Caco-2 (cell line): ENCODE data around the gene FERD3L. TPM values are rescaled to one million over a fixed set of nuclear protein-coding genes. Genes with fewer than 3 reads are reported as not detected.

Source experiments
- BruUV-seq: library from RNA; stranded (reverse); fragments of 400-500 nt; replicated peaks from 2 replicates; lab custom pipeline; 2021; lab: Mats Ljungman, UMichigan
- CTCF ChIA-PET: fragments of 300-600 bp; sonication (Branson Sonifier 250); formaldehyde crosslinking; loops from one replicate; lab custom pipeline; 2022; ENCODE audit warnings: antibody characterized with exemption; lab: Charles Lee
- POLR2A ChIA-PET: fragments of 300-600 bp; sonication (Branson Sonifier 250); formaldehyde crosslinking; loops from one replicate; lab custom pipeline; 2022; ENCODE audit warnings: antibody characterized with exemption; lab: Charles Lee
- DNase-seq, 2 experiments: peaks; one replicate each; pipeline versions ENCODE4 v3.0.0 to v3.0.0-alpha.2; 2020 to 2022
- H3K27me3 ChIP-seq: replicated peaks from 2 replicates; pipeline ENCODE4 v1.6.0; 2011; ENCODE audit warnings: low read length; ENCODE audit not compliant: control insufficient read depth, insufficient read depth
- H3K36me3 ChIP-seq: 2 replicates; pipeline ENCODE4 v1.5.1; 2011; ENCODE audit warnings: low read length; ENCODE audit not compliant: control insufficient read depth, insufficient read depth
- H3K4me1 ChIP-seq: fragments of 250-450 bp; sonication (Bioruptor Pico); 2 replicates; pipeline ENCODE4 v1.5.1; 2020; ENCODE audit warnings: mild to moderate bottlenecking
- H3K4me3 ChIP-seq: 2 replicates; pipeline ENCODE4 v1.5.1; 2011; ENCODE audit warnings: low read depth, mild to moderate bottlenecking, control low read depth, low read length
- H3K9me3 ChIP-seq: fragments of 250-450 bp; sonication (Bioruptor Pico); 2 replicates; pipeline ENCODE4 v1.5.1; 2020; ENCODE audit warnings: mild to moderate bottlenecking, moderate library complexity
- H3K27ac Mint-ChIP-seq: one replicate; pipeline ENCODE4 v1.8.0; 2022; ENCODE audit warnings: mixed read lengths; ENCODE audit not compliant: unreplicated experiment
- H3K27me3 Mint-ChIP-seq: one replicate; pipeline ENCODE4 v1.8.0; 2022; ENCODE audit warnings: mixed read lengths; ENCODE audit not compliant: insufficient read depth, unreplicated experiment
- H3K36me3 Mint-ChIP-seq: one replicate; pipeline ENCODE4 v1.8.0; 2022; ENCODE audit warnings: mild to moderate bottlenecking, mixed read lengths; ENCODE audit not compliant: insufficient read depth, unreplicated experiment
- H3K4me1 Mint-ChIP-seq: one replicate; pipeline ENCODE4 v1.8.0; 2022; ENCODE audit warnings: low read depth, mixed read lengths; ENCODE audit not compliant: unreplicated experiment
- H3K4me3 Mint-ChIP-seq: one replicate; pipeline ENCODE4 v1.8.0; 2022; ENCODE audit warnings: mild to moderate bottlenecking, moderate library complexity, mixed read lengths; ENCODE audit not compliant: unreplicated experiment
- H3K9me3 Mint-ChIP-seq: one replicate; pipeline ENCODE4 v1.8.0; 2022; ENCODE audit warnings: mixed read lengths; ENCODE audit not compliant: unreplicated experiment
- intact Hi-C: fragments of 100-400 bp; cut with micrococcal nuclease; formaldehyde crosslinking; loops from one replicate; pipeline ENCODE4 v1.10.0; 2022; ENCODE audit not compliant: unreplicated experiment
- total RNA-seq: library from RNA; stranded (reverse); gene quantifications from 2 replicates; pipeline ENCODE4 v1.2.3, GENCODE V29; 2022
- TF ChIP-seq, protein P1 (sequence below), 2 experiments: fragments of 200-600 bp in 1 of 2; IDR thresholded peaks; 1 replicate in 1 of 2; 2 replicates in 1 of 2; pipeline versions ENCODE4 v1.5.1 to v1.8.0; 2011 to 2022; ENCODE audit warnings: antibody characterized with exemption in 1 of 2, control low read depth in 1 of 2, inconsistent platforms in 1 of 2, low read depth in 1 of 2, low read length in 1 of 2, mild to moderate bottlenecking in 1 of 2, moderate library complexity in 1 of 2; ENCODE audit not compliant: insufficient read depth in 1 of 2, severe bottlenecking in 1 of 2, unreplicated experiment in 1 of 2

Gene FERD3L
- total RNA-seq, 1 experiment from 2014 or later: not detected

DNA sequence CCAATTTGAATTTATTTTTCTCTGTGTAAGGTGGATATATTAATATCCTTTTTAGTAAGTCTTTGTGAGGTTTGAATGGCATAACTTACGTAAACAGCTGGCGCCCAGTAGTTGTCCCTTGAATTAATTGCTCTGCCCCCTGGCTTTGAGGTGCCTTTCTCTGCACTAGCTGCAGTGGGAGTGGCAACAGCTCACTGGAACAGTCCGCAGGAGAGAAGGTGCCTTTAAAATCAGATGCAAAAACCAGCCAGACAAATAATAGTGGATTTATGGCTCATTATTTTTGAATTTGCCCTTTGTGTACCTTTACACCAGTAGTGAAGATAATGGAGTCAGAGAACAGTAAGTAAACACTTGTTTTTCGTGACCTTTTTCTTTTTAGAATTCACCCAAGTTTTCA, 11.8 kb downstream of the FERD3L start:
- no peaks in the 10 kb centered on the region for H3K36me3 ChIP-seq
- H3K27me3 ChIP-seq: no peaks in the 10 kb centered on the region
- H3K4me3 ChIP-seq: no peak overlapping the region
- TF ChIP-seq, protein P1, sequence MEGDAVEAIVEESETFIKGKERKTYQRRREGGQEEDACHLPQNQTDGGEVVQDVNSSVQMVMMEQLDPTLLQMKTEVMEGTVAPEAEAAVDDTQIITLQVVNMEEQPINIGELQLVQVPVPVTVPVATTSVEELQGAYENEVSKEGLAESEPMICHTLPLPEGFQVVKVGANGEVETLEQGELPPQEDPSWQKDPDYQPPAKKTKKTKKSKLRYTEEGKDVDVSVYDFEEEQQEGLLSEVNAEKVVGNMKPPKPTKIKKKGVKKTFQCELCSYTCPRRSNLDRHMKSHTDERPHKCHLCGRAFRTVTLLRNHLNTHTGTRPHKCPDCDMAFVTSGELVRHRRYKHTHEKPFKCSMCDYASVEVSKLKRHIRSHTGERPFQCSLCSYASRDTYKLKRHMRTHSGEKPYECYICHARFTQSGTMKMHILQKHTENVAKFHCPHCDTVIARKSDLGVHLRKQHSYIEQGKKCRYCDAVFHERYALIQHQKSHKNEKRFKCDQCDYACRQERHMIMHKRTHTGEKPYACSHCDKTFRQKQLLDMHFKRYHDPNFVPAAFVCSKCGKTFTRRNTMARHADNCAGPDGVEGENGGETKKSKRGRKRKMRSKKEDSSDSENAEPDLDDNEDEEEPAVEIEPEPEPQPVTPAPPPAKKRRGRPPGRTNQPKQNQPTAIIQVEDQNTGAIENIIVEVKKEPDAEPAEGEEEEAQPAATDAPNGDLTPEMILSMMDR (IDR thresholded peaks at IDR 0.05; ENCODE audit: insufficient read depth in 1 of 2, low read depth in 1 of 2, low read length in 1 of 2, severe bottlenecking in 1 of 2, unreplicated experiment in 1 of 2): no peak
- Mint-ChIP-seq H3K27me3 (no peaks in the 10 kb centered on the region), H3K4me3 (no peak overlapping the region), H3K9me3 (no peaks in the 10 kb centered on the region), H3K36me3 (no peaks in the 10 kb centered on the region), H3K4me1 (no peaks in the 10 kb centered on the region), H3K27ac (no peak overlapping the region)
- no peak for DNase-seq
- ChIA-PET CTCF (no interaction called here), POLR2A (no interaction called here)
- no peaks in the 10 kb centered on the region for H3K9me3 ChIP-seq
- intact Hi-C loops: no loop called here
- BruUV-seq: no TSS peak
- H3K4me1 ChIP-seq: no peaks in the 10 kb centered on the region

DNA sequence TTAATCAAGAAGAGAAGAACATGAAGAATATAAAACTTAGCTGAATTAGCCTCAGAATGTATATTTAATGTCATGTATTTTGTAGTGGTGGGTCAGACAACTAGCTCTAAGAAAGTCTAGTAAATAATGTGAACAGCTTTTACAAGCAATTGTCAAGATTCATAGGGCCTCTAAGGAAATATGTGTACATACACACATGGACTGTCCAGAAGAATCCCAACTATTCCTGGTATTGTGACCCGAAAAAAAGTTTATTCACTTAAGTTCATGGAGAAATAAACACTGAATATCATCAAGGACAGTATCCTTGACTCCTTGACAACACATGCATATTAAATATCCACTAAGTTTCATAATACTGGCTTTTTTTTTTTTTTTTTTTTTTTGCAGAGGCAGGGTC, 16.4 kb downstream of the FERD3L start:
- Mint-ChIP-seq H3K36me3 (no peaks in the 10 kb centered on the region), H3K4me1 (no peaks in the 10 kb centered on the region), H3K9me3 (no peaks in the 10 kb centered on the region), H3K27ac (no peak overlapping the region), H3K4me3 (no peak overlapping the region), H3K27me3 (peaks cover 6% of the 10 kb centered on the region)
- ChIA-PET POLR2A (no interaction called here), CTCF (no interaction called here)
- intact Hi-C loops: no loop called here
- TF ChIP-seq, protein P1 (IDR thresholded peaks at IDR 0.05; ENCODE audit: insufficient read depth in 1 of 2, low read depth in 1 of 2, low read length in 1 of 2, severe bottlenecking in 1 of 2, unreplicated experiment in 1 of 2): no peak
- Histone ChIP-seq H3K4me3 (no peak overlapping the region), H3K36me3 (no peaks in the 10 kb centered on the region), H3K27me3 (no peaks in the 10 kb centered on the region), H3K4me1 (no peaks in the 10 kb centered on the region), H3K9me3 (no peaks in the 10 kb centered on the region)
- BruUV-seq: no TSS peak
- no peak for DNase-seq

DNA sequence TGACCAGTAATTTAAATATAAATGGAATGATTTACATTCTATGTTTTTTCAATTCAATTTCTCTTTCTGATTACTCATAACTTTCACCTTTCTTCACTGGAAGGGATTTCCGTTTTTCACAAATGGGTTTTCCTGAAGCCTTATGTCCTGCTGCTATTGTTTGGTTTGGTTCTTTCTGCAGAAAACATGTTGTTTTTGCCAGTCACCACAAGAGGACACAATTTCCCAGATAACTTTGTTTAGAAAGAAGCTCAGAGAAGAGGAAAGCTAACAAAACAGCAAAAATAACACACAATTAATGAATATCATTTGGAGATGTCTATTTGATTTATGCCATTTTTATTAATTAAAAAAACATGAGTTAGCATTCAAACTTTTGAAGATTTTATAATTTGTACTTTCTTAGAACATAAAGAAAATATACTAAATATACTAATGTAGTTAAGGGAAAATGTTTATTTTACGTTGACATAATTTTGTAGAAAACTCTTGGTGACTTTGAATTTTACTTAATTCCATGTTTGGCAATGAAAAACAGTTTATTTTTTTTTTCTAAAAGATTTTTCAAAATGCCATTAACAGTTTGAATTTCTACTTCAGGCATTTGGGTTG, 23.1 kb downstream of the FERD3L start:
- ChIA-PET CTCF (interaction anchor here (0.5 to 1.0 kb wide), 4 partner anchors 54 to 372 kb away, joined by 3 to 6 read pairs (median 4); no protein-coding TSS in a partner anchor), POLR2A (no interaction called here)
- DNase-seq: peak in 1 of 2 experiments; percentile 12
- Histone ChIP-seq H3K36me3 (no peaks in the 10 kb centered on the region), H3K27me3 (no peaks in the 10 kb centered on the region), H3K4me1 (no peaks in the 10 kb centered on the region; the same call in 1 of the 2 replicates), H3K9me3 (no peaks in the 10 kb centered on the region), H3K4me3 (no peak overlapping the region)
- Mint-ChIP-seq H3K27me3 (peaks cover 10% of the 10 kb centered on the region), H3K9me3 (no peaks in the 10 kb centered on the region), H3K27ac (no peak overlapping the region), H3K4me1 (no peaks in the 10 kb centered on the region), H3K4me3 (no peak overlapping the region), H3K36me3 (no peaks in the 10 kb centered on the region)
- intact Hi-C loops: loop anchor here (1.0 to 5.0 kb wide), 4 partner anchors 141 to 1475 kb away; no protein-coding TSS in a partner anchor
- TF ChIP-seq, protein P1 (IDR thresholded peaks at IDR 0.05; ENCODE audit: insufficient read depth in 1 of 2, low read depth in 1 of 2, low read length in 1 of 2, severe bottlenecking in 1 of 2, unreplicated experiment in 1 of 2): peak; percentile 50 to 68
- no TSS peak for BruUV-seq
